Heart right ventricle (tissue), 16 donors: ENCODE measurements around the gene LRRC27. TPM values are rescaled to one million over a fixed set of nuclear protein-coding genes. Genes with fewer than 3 reads are reported as not detected.

Experiments used
- ATAC-seq, 8 donors: fragments of 200-7000 bp; cut with Tn5 transposase; one replicate each; pipeline ENCODE4 v1.9.1; 2020; ENCODE audit warnings: mild to moderate bottlenecking in 8 of 8, moderate library complexity in 8 of 8, moderate number of reproducible peaks in 1 of 8
- DNase-seq, 2 donors: peaks; one replicate each; pipeline ENCODE4 v3.0.0-alpha.2; 2020
- H3K27ac ChIP-seq, 10 donors: fragments of 200-600 bp; sonication (generic) in 2 of 10; one replicate each; pipeline versions ENCODE4 v1.5.0 to v1.8.0; 2020 to 2022; ENCODE audit warnings: mild to moderate bottlenecking in 3 of 10
- H3K27me3 ChIP-seq, 7 donors: fragments of 200-600 bp; one replicate each; pipeline ENCODE4 v1.8.0; 2021 to 2022; ENCODE audit warnings: mild to moderate bottlenecking in 2 of 7
- H3K36me3 ChIP-seq, 9 donors: fragments of 200-600 bp; sonication (generic) in 1 of 9; one replicate each; pipeline versions ENCODE4 v1.5.0 to v1.8.0; 2020 to 2022; ENCODE audit warnings: mild to moderate bottlenecking in 2 of 9
- H3K4me1 ChIP-seq, 9 donors: fragments of 200-600 bp; sonication (generic) in 1 of 9; one replicate each; pipeline versions ENCODE4 v1.5.0 to v1.8.0; 2020 to 2022; ENCODE audit warnings: mild to moderate bottlenecking in 4 of 9
- H3K4me3 ChIP-seq, 10 donors: fragments of 200-600 bp; sonication (generic) in 2 of 10; one replicate each; pipeline versions ENCODE4 v1.5.0 to v1.8.0; 2020 to 2022; ENCODE audit warnings: mild to moderate bottlenecking in 7 of 10, moderate library complexity in 2 of 10
- H3K9me3 ChIP-seq, 11 donors: fragments of 200-600 bp in 10 of 11; sonication (generic) in 2 of 11; one replicate each; pipeline versions ENCODE4 v1.5.0 to v1.8.0; 2013 to 2022; ENCODE audit warnings: mild to moderate bottlenecking in 2 of 11, control low read depth in 1 of 11, moderate library complexity in 1 of 11
- CTCF ChIP-seq, 9 donors: fragments of 200-600 bp; sonication (generic) in 2 of 9; IDR thresholded peaks; one replicate each; pipeline versions ENCODE4 v1.5.0 to v1.8.0; 2021 to 2022; ENCODE audit warnings: antibody characterized with exemption in 9 of 9, mild to moderate bottlenecking in 5 of 9, moderate library complexity in 1 of 9
- WGBS, 2 donors: extraction: QIAGEN DNeasy Blood & Tissue Kit; methylation state at CpG; one replicate each; pipeline ENCODE4 v1.1.7; 2013; ENCODE audit warnings: inconsistent platforms in 1 of 2; 5-methylcytosine and 5-hydroxymethylcytosine counted together
- intact Hi-C, 10 donors: fragments of 100-400 bp; cut with DNase I; formaldehyde crosslinking; loops; one replicate each; pipeline versions ENCODE4 v1.11.1 to v1.14.2; 2022
- polyA plus RNA-seq, 2 donors: library from polyadenylated mRNA; stranded (reverse); fragments of 200-250 nt; gene quantifications; one replicate each; pipeline ENCODE4 v1.2.3, GENCODE V29; 2013
- total RNA-seq, 10 donors: library from RNA; stranded (reverse); fragmentation: NEBNext Ultra II Directional in 3 of 10; extraction: Animal tissue kit (Norgen Biotek cat#: 25700) in 3 of 10; gene quantifications; one replicate each; pipeline versions ENCODE4 v1.2.1 to v1.2.4, GENCODE V29; 2021 to 2023
- donor health status: Arrhythmogenic right ventricular cardiomyopathy.
- donor health status: ischemic (EF 13 %, LVEDD 7.1; RV severe dilation, severe dysfunction).
- donor health status: healthy with polysubstance abuse.
- donor health status: DM: no; HTN: yes; CAD: no.
- donor health status: DM: no; HTN: no; CAD: no.
- donor health status: ischemic (EF 25% LVEDD 6.9; RV normal size, moderate dysfunction).
- donor health status: ischemic (EF 25% LVEDD 5.7; RV mildly dilated, moderate dysfunction).
- donor health status: healthy.
- donor health status: DM: yes; HTN: yes; CAD: no.
- donor health status: Ischemic cardiomyopathy.
- donor health status: ischemic (EF 35%, LVEDD 5.7; RV mildly dilated, moderate dysfunction).
- donor health status: nonischemic (EF 11% LVEDD 7.7; RV severe dilation, severe dysfunction).
- donor health status: DM: yes; HTN: yes; CAD: no.
- donor health status: PGD.
- donor health status: ischemic (EF 29% LVEDD 5.4; RV normal size, mild dysfunction).
- donor health status: nonischemic (EF 23%, LVEDD 6.1; RV moderate dilation, normal function).

Gene LRRC27
- total and polyA plus RNA-seq, 12 donors, result 3.0 to 8.1 (median 4.7) TPM

- Histone ChIP-seq H3K36me3 (no peaks in the 10 kb centered on the region), H3K4me1 (peaks cover 3 to 25% (median 12%) of the 10 kb centered on the region in 9 donors), H3K27me3 (no peaks in the 10 kb centered on the region), H3K4me3 (no peak overlapping the region), H3K9me3 (no peaks in the 10 kb centered on the region), H3K27ac (no peak overlapping the region)
- ATAC-seq (peak in 4 of 8 donors; percentile 23 to 28 (median 27)), DNase-seq (no peak)
- intact Hi-C loops, result loop anchor here in 4 of 10 donors (1.0 to 10.0 kb wide), 3 partner anchors 63 to 256 kb away; no protein-coding TSS in a partner anchor
- WGBS, 2 donors, result 44 to 54% methylated on average over 21 to 22 of the region's 22 CpGs
- TF ChIP-seq CTCF (IDR thresholded peaks at IDR 0.05), result no peak
Observed at GRCh38 chr10:132388891-132389432, 57.0 kb downstream of the LRRC27 start.

GRCh38 chr10:132389433-132390169 lies 57.6 kb downstream of the LRRC27 start:
- Histone ChIP-seq H3K4me1 (peaks cover 3 to 25% (median 12%) of the 10 kb centered on the region in 9 donors), H3K36me3 (no peaks in the 10 kb centered on the region), H3K27ac (no peak overlapping the region), H3K4me3 (no peak overlapping the region), H3K27me3 (no peaks in the 10 kb centered on the region), H3K9me3 (no peaks in the 10 kb centered on the region)
- no peak for ATAC-seq
- intact Hi-C loops, result loop anchor here in 9 of 10 donors (2.0 to 10.0 kb wide), 7 partner anchors 57 to 255 kb away; no protein-coding TSS in a partner anchor
- 75 to 82% methylated on average over 16 of the region's 16 CpGs for WGBS, 2 donors
- no peak for TF ChIP-seq CTCF (IDR thresholded peaks at IDR 0.05)
- no peak for DNase-seq

GRCh38 chr10:132390170-132390920 lies 58.4 kb downstream of the LRRC27 start:
- Histone ChIP-seq H3K4me3 (no peak overlapping the region), H3K4me1 (peaks cover 3 to 31% (median 17%) of the 10 kb centered on the region in 9 donors), H3K27ac (no peak overlapping the region), H3K27me3 (no peaks in the 10 kb centered on the region), H3K36me3 (no peaks in the 10 kb centered on the region), H3K9me3 (no peaks in the 10 kb centered on the region)
- 82 to 90% methylated on average over 8 of the region's 8 CpGs for WGBS, 2 donors
- intact Hi-C loops, result loop anchor here in 7 of 10 donors (2.0 to 10.0 kb wide), 5 partner anchors 56 to 247 kb away; no protein-coding TSS in a partner anchor
- no peak for ATAC-seq
- no peak for DNase-seq
- TF ChIP-seq CTCF (IDR thresholded peaks at IDR 0.05), result no peak
